GM13977 (cell line): ENCODE measurements around the gene ZNF536.
"Not testable (repeated sequence)": the region's sequence is repeated elsewhere in the genome, so short reads cannot be mapped to it uniquely, and the experiment has no call there.

ENCODE experiments used
- DNase-seq: peaks from one replicate; pipeline ENCODE4 v3.0.0; 2012; ENCODE audit warnings: low spot score
- CTCF ChIP-seq: IDR thresholded peaks from 2 replicates; pipeline ENCODE4 v1.5.1; 2012; ENCODE audit warnings: mild to moderate bottlenecking, control low read depth; ENCODE audit not compliant: insufficient read depth; ENCODE audit errors: extremely low read depth, missing control alignments
- in situ Hi-C: fragments of 300-500 bp; cut with MboI; formaldehyde crosslinking; loops from one replicate; pipeline ENCODE4 v1.12.0; 2022; ENCODE audit warnings: low sequenced_read_pairs, low pct_unique_long_range_greater_than_20kb, mixed read lengths, inconsistent platforms; ENCODE audit not compliant: unreplicated experiment

Gene ZNF536

GRCh38 chr19:30455881-30456280 is 83.7 kb downstream of the ZNF536 start:
- TF ChIP-seq CTCF = no peak
- DNase-seq = no peak
- in situ Hi-C loops = no loop called here

GRCh38 chr19:30457484-30457883 is 85.3 kb downstream of the ZNF536 start:
- TF ChIP-seq CTCF = no peak
- no peak for DNase-seq
- in situ Hi-C loops = no loop called here

GRCh38 chr19:30459859-30460258 is 87.7 kb downstream of the ZNF536 start:
- in situ Hi-C loops = no loop called here
- no peak for TF ChIP-seq CTCF
- DNase-seq = no peak

GRCh38 chr19:30464162-30464561 is 92.0 kb downstream of the ZNF536 start:
- TF ChIP-seq CTCF = no peak
- in situ Hi-C loops = no loop called here
- DNase-seq = no peak

- DNase-seq, in situ Hi-C loops: not testable (repeated sequence)
These were observed 94.4 kb downstream of the ZNF536 start for GRCh38 chr19:30466598-30466997.

- no peak for TF ChIP-seq CTCF
- no peak for DNase-seq
- in situ Hi-C loops = no loop called here
These were observed 95.1 kb downstream of the ZNF536 start for GRCh38 chr19:30467239-30467638.

GRCh38 chr19:30469774-30470173 is 97.6 kb downstream of the ZNF536 start:
- TF ChIP-seq CTCF = no peak
- DNase-seq = no peak
- in situ Hi-C loops = no loop called here
